Fibroblast of lung (primary cell): Measurements from ENCODE around the gene CNTN1.

Experiments
- EZH2 ChIP-seq: IDR thresholded peaks from 2 replicates; pipeline ENCODE4 v1.5.1; 2012; ENCODE audit warnings: low read length, control low read depth, mild to moderate bottlenecking; ENCODE audit errors: missing control alignments
- TF ChIP-seq, protein P1 (sequence below), 2 donors: IDR thresholded peaks in 1 of 2; conservative IDR thresholded peaks in 1 of 2; 1 replicate in 1 of 2; 2 replicates in 1 of 2; pipeline ENCODE4 v1.5.1; 2011 to 2012; ENCODE audit warnings: low read length in 2 of 2, control low read depth in 1 of 2, inconsistent platforms in 1 of 2, low read depth in 1 of 2, mild to moderate bottlenecking in 1 of 2

DNA sequence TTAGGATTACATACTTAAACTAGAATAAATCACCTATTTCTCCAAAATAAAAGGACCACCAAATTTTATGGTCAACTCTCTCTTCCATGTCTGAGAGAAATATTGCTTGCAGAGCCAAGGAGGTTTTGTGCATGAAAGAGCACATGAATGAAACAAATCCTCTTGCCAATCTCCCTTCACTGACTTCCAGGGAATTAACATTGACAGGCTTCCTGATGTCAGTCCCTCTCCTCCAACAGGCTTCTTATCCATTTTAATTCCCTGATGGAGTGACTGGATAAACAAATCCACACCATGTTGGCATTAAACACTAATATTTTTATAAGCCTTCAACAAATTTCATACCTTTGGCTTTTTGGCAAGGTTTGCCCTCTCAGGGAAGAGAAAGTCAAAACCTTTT, 45.3 kb upstream of the CNTN1 start:
- TF ChIP-seq, protein P1, sequence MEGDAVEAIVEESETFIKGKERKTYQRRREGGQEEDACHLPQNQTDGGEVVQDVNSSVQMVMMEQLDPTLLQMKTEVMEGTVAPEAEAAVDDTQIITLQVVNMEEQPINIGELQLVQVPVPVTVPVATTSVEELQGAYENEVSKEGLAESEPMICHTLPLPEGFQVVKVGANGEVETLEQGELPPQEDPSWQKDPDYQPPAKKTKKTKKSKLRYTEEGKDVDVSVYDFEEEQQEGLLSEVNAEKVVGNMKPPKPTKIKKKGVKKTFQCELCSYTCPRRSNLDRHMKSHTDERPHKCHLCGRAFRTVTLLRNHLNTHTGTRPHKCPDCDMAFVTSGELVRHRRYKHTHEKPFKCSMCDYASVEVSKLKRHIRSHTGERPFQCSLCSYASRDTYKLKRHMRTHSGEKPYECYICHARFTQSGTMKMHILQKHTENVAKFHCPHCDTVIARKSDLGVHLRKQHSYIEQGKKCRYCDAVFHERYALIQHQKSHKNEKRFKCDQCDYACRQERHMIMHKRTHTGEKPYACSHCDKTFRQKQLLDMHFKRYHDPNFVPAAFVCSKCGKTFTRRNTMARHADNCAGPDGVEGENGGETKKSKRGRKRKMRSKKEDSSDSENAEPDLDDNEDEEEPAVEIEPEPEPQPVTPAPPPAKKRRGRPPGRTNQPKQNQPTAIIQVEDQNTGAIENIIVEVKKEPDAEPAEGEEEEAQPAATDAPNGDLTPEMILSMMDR (conservative IDR thresholded peaks at IDR 0.05 in 1 of 2, IDR thresholded peaks at IDR 0.05 in 1 of 2; ENCODE audit: low read depth in 1 of 2, low read length in 2 of 2) = no peak
- no peak for TF ChIP-seq EZH2
